WTC11 (cell line): Measurements from ENCODE around the gene ORMDL2.

Experiments
- ESRRA ChIP-seq: sonication (generic); formaldehyde crosslinking; IDR thresholded peaks from 2 replicates; pipeline ENCODE4 v1.8.1; 2022; ENCODE audit warnings: mild to moderate bottlenecking, missing genetic modification reagents, borderline replicate concordance
- FOXJ3 ChIP-seq: sonication (generic); formaldehyde crosslinking; IDR thresholded peaks from 2 replicates; pipeline ENCODE4 v1.9.0; 2021; ENCODE audit warnings: missing genetic modification reagents, mild to moderate bottlenecking, borderline replicate concordance
- NFE2L1 ChIP-seq: sonication (generic); formaldehyde crosslinking; IDR thresholded peaks from 2 replicates; pipeline ENCODE4 v1.8.1; 2023; ENCODE audit warnings: missing genetic modification reagents
- TCF7 ChIP-seq: sonication (generic); formaldehyde crosslinking; IDR thresholded peaks from 2 replicates; pipeline ENCODE4 v1.8.0; 2022; ENCODE audit warnings: mild to moderate bottlenecking, low read depth, missing genetic modification reagents, moderate library complexity
- ZNF416 ChIP-seq: fragments of 250-450 bp; sonication (Bioruptor Pico); IDR thresholded peaks from 2 replicates; pipeline ENCODE4 v1.9.0; 2021; ENCODE audit warnings: mild to moderate bottlenecking, inconsistent platforms
- TF ChIP-seq, protein P1 (sequence below): fragments of 200-600 bp; IDR thresholded peaks from 2 replicates; pipeline ENCODE4 v1.8.0; 2022; ENCODE audit warnings: antibody characterized with exemption
- TF ChIP-seq, protein P2 (sequence below): sonication (generic); formaldehyde crosslinking; conservative IDR thresholded peaks from 2 replicates; pipeline ENCODE4 v1.8.1; 2022; ENCODE audit warnings: mild to moderate bottlenecking, missing genetic modification reagents
- TF ChIP-seq, protein P3 (sequence below): sonication (generic); formaldehyde crosslinking; IDR thresholded peaks from 2 replicates; pipeline ENCODE4 v1.8.0; 2022; ENCODE audit warnings: mild to moderate bottlenecking, missing genetic modification reagents
- TF ChIP-seq, protein P4 (sequence below): sonication (generic); formaldehyde crosslinking; IDR thresholded peaks from 2 replicates; pipeline ENCODE4 v1.8.1; 2023; ENCODE audit warnings: mild to moderate bottlenecking, missing genetic modification reagents, moderate library complexity
- TF ChIP-seq, protein P5 (sequence below): fragments of 250-450 bp; sonication (Bioruptor Pico); IDR thresholded peaks from 2 replicates; pipeline ENCODE4 v2.1.2; 2022; ENCODE audit warnings: mild to moderate bottlenecking, moderate library complexity
- TF ChIP-seq, protein P6 (sequence below): sonication (generic); formaldehyde crosslinking; conservative IDR thresholded peaks from 2 replicates; pipeline ENCODE4 v1.8.1; 2023; ENCODE audit warnings: mild to moderate bottlenecking, low read depth, missing genetic modification reagents, moderate library complexity
- TF ChIP-seq, protein P7 (sequence below): sonication (generic); formaldehyde crosslinking; IDR thresholded peaks from 2 replicates; pipeline ENCODE4 v1.8.1; 2022; ENCODE audit warnings: missing genetic modification reagents, borderline replicate concordance
- TF ChIP-seq, protein P8 (sequence below): sonication (generic); formaldehyde crosslinking; IDR thresholded peaks from 2 replicates; pipeline ENCODE4 v1.8.0; 2022; ENCODE audit warnings: mild to moderate bottlenecking, missing genetic modification reagents

DNA sequence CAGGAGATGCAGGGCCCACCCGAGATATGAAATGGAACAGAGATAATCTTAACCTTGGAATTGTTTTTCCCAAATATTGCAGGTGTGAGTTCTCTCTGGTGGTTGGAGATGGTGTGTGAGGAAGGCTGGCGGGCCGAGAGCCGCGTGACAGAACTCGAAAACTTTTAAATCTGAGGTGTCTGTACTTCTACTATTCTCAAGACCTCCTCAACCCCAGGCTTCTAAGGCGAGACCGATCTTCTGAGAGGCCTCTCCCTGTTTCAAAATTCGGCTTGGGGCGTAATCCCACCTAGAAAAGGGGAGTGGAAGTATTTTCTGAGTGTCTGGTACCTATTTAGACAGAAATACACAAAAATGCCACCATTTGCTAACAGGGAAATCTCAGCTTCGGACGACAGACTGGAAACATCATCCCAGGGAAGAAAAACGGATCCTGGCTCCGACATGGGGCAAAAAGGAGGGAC is 928 bp upstream of the ORMDL2 start:
- TF ChIP-seq, protein P1, sequence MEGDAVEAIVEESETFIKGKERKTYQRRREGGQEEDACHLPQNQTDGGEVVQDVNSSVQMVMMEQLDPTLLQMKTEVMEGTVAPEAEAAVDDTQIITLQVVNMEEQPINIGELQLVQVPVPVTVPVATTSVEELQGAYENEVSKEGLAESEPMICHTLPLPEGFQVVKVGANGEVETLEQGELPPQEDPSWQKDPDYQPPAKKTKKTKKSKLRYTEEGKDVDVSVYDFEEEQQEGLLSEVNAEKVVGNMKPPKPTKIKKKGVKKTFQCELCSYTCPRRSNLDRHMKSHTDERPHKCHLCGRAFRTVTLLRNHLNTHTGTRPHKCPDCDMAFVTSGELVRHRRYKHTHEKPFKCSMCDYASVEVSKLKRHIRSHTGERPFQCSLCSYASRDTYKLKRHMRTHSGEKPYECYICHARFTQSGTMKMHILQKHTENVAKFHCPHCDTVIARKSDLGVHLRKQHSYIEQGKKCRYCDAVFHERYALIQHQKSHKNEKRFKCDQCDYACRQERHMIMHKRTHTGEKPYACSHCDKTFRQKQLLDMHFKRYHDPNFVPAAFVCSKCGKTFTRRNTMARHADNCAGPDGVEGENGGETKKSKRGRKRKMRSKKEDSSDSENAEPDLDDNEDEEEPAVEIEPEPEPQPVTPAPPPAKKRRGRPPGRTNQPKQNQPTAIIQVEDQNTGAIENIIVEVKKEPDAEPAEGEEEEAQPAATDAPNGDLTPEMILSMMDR, result no peak
- TF ChIP-seq, protein P2, sequence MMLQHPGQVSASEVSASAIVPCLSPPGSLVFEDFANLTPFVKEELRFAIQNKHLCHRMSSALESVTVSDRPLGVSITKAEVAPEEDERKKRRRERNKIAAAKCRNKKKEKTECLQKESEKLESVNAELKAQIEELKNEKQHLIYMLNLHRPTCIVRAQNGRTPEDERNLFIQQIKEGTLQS, result no peak
- TF ChIP-seq, protein P3, sequence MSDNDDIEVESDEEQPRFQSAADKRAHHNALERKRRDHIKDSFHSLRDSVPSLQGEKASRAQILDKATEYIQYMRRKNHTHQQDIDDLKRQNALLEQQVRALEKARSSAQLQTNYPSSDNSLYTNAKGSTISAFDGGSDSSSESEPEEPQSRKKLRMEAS, result no peak
- TF ChIP-seq, protein P4, sequence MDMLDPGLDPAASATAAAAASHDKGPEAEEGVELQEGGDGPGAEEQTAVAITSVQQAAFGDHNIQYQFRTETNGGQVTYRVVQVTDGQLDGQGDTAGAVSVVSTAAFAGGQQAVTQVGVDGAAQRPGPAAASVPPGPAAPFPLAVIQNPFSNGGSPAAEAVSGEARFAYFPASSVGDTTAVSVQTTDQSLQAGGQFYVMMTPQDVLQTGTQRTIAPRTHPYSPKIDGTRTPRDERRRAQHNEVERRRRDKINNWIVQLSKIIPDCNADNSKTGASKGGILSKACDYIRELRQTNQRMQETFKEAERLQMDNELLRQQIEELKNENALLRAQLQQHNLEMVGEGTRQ (CRISPR knock-in tag), result no peak
- TF ChIP-seq, protein P5, sequence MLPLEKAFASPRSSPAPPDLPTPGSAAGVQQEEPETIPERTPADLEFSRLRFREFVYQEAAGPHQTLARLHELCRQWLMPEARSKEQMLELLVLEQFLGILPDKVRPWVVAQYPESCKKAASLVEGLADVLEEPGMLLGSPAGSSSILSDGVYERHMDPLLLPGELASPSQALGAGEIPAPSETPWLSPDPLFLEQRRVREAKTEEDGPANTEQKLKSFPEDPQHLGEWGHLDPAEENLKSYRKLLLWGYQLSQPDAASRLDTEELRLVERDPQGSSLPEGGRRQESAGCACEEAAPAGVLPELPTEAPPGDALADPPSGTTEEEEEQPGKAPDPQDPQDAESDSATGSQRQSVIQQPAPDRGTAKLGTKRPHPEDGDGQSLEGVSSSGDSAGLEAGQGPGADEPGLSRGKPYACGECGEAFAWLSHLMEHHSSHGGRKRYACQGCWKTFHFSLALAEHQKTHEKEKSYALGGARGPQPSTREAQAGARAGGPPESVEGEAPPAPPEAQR (CRISPR knock-in tag), result no peak
- TF ChIP-seq TCF7 (no peak), ZNF416 (CRISPR knock-in tag) (no peak), NFE2L1 (no peak), ESRRA (CRISPR knock-in tag) (no peak), FOXJ3 (no peak)
- TF ChIP-seq, protein P6, sequence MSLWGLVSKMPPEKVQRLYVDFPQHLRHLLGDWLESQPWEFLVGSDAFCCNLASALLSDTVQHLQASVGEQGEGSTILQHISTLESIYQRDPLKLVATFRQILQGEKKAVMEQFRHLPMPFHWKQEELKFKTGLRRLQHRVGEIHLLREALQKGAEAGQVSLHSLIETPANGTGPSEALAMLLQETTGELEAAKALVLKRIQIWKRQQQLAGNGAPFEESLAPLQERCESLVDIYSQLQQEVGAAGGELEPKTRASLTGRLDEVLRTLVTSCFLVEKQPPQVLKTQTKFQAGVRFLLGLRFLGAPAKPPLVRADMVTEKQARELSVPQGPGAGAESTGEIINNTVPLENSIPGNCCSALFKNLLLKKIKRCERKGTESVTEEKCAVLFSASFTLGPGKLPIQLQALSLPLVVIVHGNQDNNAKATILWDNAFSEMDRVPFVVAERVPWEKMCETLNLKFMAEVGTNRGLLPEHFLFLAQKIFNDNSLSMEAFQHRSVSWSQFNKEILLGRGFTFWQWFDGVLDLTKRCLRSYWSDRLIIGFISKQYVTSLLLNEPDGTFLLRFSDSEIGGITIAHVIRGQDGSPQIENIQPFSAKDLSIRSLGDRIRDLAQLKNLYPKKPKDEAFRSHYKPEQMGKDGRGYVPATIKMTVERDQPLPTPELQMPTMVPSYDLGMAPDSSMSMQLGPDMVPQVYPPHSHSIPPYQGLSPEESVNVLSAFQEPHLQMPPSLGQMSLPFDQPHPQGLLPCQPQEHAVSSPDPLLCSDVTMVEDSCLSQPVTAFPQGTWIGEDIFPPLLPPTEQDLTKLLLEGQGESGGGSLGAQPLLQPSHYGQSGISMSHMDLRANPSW (CRISPR knock-in tag), result no peak
- TF ChIP-seq, protein P7, sequence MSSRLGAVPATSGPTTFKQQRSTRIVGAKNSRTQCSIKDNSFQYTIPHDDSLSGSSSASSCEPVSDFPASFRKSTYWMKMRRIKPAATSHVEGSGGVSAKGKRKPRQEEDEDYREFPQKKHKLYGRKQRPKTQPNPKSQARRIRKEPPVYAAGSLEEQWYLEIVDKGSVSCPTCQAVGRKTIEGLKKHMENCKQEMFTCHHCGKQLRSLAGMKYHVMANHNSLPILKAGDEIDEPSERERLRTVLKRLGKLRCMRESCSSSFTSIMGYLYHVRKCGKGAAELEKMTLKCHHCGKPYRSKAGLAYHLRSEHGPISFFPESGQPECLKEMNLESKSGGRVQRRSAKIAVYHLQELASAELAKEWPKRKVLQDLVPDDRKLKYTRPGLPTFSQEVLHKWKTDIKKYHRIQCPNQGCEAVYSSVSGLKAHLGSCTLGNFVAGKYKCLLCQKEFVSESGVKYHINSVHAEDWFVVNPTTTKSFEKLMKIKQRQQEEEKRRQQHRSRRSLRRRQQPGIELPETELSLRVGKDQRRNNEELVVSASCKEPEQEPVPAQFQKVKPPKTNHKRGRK (CRISPR knock-in tag), result no peak
- TF ChIP-seq, protein P8, sequence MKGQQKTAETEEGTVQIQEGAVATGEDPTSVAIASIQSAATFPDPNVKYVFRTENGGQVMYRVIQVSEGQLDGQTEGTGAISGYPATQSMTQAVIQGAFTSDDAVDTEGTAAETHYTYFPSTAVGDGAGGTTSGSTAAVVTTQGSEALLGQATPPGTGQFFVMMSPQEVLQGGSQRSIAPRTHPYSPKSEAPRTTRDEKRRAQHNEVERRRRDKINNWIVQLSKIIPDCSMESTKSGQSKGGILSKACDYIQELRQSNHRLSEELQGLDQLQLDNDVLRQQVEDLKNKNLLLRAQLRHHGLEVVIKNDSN (CRISPR knock-in tag), result no peak
